Upper lobe of right lung (tissue), 1 donor: ENCODE results near the gene INHBC. TPM values are rescaled to one million over a fixed set of nuclear protein-coding genes. Genes with fewer than 3 reads are reported as not detected.

Source experiments
- ATAC-seq: fragments of 200-7000 bp; cut with Tn5 transposase; one replicate; pipeline ENCODE4 v1.9.1; 2020; ENCODE audit warnings: mild to moderate bottlenecking, moderate library complexity
- DNase-seq: peaks from one replicate; pipeline ENCODE4 v3.0.0-alpha.2; 2020
- H3K27ac ChIP-seq: fragments of 200-600 bp; one replicate; pipeline ENCODE4 v1.8.0; 2022
- H3K27me3 ChIP-seq: fragments of 200-600 bp; one replicate; pipeline ENCODE4 v1.8.0; 2022; ENCODE audit warnings: mild to moderate bottlenecking
- H3K36me3 ChIP-seq: fragments of 200-600 bp; one replicate; pipeline ENCODE4 v1.8.0; 2022
- H3K4me1 ChIP-seq: fragments of 200-600 bp; one replicate; pipeline ENCODE4 v1.8.0; 2022
- H3K4me3 ChIP-seq: fragments of 200-600 bp; one replicate; pipeline ENCODE4 v1.8.0; 2022; ENCODE audit warnings: mild to moderate bottlenecking
- H3K9me3 ChIP-seq: fragments of 200-600 bp; one replicate; pipeline ENCODE4 v1.8.0; 2022
- intact Hi-C: fragments of 100-400 bp; cut with DNase I; formaldehyde crosslinking; loops from one replicate; pipeline ENCODE4 v1.11.0; 2022
- long read RNA-seq: library from polyadenylated mRNA; unstranded; transcript quantifications from one replicate; pipeline ENCODE4 v2.0.0, GENCODE V29; 2021
- total RNA-seq: library from RNA; stranded (reverse); fragmentation: NEBNext Ultra II Directional; extraction: Animal tissue kit (Norgen Biotek cat#: 25700); gene quantifications from one replicate; pipeline ENCODE4 v1.2.1, GENCODE V29; 2021
- TF ChIP-seq, protein P1 (sequence below): fragments of 200-600 bp; IDR thresholded peaks from one replicate; pipeline ENCODE4 v1.8.0; 2022; ENCODE audit warnings: antibody characterized with exemption
- donor health status: DM: no; HTN: yes; CAD: no; lungs with severe emphysema.

The INHBC gene, protein sequence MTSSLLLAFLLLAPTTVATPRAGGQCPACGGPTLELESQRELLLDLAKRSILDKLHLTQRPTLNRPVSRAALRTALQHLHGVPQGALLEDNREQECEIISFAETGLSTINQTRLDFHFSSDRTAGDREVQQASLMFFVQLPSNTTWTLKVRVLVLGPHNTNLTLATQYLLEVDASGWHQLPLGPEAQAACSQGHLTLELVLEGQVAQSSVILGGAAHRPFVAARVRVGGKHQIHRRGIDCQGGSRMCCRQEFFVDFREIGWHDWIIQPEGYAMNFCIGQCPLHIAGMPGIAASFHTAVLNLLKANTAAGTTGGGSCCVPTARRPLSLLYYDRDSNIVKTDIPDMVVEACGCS
- total RNA-seq = not detected
- long read RNA-seq = 0 reads

DNA sequence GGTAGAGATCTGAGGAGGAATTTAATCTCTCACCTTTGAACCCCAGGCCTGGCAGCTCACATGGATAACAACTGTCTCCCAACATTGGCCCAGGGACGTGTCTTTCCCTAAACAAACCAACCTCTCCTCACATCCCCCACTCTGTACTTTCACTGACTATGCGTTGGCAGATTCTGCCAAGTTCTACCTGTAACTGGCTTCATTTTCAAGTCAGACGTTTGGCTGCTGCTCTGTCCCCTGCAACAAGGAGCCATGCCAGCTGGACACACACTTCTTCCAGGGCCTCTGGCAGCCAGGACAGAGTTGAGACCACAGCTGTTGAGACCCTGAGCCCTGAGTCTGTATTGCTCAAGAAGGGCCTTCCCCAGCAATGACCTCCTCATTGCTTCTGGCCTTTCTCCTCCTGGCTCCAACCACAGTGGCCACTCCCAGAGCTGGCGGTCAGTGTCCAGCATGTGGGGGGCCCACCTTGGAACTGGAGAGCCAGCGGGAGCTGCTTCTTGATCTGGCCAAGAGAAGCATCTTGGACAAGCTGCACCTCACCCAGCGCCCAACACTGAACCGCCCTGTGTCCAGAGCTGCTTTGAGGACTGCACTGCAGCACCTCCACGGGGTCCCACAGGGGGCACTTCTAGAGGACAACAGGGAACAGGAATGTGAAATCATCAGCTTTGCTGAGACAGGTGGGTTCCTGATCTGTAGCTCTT, at the start of gene INHBC:
INHBC (plus strand) TSS at position 268 of the 707 bp plus-strand sequence; CDS start at position 371, 103 bp downstream.
- DNase-seq (no peak), ATAC-seq (no peak)
- peaks cover 6% of the 10 kb centered on the region for H3K4me1 ChIP-seq
- H3K9me3 ChIP-seq = no peaks in the 10 kb centered on the region
- no peaks in the 10 kb centered on the region for H3K27me3 ChIP-seq
- H3K27ac ChIP-seq = no peak within 1 kb of the TSS
- intact Hi-C loops = no loop called here
- no peaks in the 10 kb centered on the region for H3K36me3 ChIP-seq
- TF ChIP-seq, protein P1, sequence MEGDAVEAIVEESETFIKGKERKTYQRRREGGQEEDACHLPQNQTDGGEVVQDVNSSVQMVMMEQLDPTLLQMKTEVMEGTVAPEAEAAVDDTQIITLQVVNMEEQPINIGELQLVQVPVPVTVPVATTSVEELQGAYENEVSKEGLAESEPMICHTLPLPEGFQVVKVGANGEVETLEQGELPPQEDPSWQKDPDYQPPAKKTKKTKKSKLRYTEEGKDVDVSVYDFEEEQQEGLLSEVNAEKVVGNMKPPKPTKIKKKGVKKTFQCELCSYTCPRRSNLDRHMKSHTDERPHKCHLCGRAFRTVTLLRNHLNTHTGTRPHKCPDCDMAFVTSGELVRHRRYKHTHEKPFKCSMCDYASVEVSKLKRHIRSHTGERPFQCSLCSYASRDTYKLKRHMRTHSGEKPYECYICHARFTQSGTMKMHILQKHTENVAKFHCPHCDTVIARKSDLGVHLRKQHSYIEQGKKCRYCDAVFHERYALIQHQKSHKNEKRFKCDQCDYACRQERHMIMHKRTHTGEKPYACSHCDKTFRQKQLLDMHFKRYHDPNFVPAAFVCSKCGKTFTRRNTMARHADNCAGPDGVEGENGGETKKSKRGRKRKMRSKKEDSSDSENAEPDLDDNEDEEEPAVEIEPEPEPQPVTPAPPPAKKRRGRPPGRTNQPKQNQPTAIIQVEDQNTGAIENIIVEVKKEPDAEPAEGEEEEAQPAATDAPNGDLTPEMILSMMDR = no peak
- no peak within 1 kb of the TSS for H3K4me3 ChIP-seq

DNA sequence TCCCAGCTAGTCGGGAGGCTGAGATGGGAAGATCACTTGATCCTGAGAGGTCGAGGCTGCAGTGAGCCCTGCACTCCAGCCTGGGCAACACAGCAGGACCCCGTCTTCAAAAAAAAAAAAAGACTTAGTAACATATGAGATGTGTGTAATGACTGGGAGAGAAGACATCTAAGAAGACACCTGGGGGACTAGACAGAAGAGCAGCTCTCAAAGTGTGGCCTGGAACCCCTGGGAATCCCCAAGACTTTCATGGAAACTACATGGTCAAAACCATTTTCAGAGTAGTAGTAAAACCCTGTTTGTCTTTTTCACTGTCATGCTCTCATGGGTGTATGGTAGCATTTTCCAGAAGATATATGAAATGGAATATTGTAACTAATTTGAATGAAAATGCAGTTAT, 49.0 kb upstream of the INHBC start:
- TF ChIP-seq, protein P1 = no peak
- Histone ChIP-seq H3K27me3 (no peaks in the 10 kb centered on the region), H3K36me3 (peaks cover 6% of the 10 kb centered on the region), H3K9me3 (no peaks in the 10 kb centered on the region), H3K27ac (no peak overlapping the region), H3K4me1 (no peaks in the 10 kb centered on the region), H3K4me3 (no peak overlapping the region)
- no peak for DNase-seq
- no peak for ATAC-seq
- intact Hi-C loops = no loop called here

DNA sequence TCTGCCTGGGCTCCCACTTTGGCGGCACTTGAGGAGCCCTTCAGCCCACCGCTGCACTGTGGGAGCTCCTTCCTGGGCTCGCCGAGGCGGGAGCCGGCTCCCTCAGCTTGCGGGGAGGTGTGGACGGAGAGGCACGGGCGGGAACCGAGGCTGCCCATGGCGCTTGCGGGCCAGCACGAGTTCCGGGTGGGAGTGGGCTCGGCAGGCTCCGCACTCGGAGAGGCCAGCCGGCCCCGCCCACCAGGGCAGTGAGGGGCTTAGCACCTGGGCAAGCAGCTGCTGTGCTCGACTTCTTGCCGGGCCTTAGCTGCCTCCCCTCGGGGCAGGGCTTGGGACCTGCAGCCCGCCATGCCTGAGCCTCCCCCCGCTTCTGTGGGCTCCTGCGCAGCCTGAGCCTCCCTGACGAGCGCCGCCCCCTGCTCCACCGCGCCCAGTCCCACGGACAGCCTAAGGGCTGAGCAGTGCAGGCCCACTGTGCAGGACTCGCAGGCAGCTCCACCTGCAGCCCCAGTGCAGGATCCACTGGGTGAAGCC, 48.3 kb upstream of the INHBC start:
- H3K4me1 ChIP-seq = no peaks in the 10 kb centered on the region
- H3K4me3 ChIP-seq = no peak overlapping the region
- no peak overlapping the region for H3K27ac ChIP-seq
- ATAC-seq = no peak
- DNase-seq = no peak
- peaks cover 13% of the 10 kb centered on the region for H3K36me3 ChIP-seq
- TF ChIP-seq, protein P1 = no peak
- no peaks in the 10 kb centered on the region for H3K27me3 ChIP-seq
- intact Hi-C loops = no loop called here
- no peaks in the 10 kb centered on the region for H3K9me3 ChIP-seq

DNA sequence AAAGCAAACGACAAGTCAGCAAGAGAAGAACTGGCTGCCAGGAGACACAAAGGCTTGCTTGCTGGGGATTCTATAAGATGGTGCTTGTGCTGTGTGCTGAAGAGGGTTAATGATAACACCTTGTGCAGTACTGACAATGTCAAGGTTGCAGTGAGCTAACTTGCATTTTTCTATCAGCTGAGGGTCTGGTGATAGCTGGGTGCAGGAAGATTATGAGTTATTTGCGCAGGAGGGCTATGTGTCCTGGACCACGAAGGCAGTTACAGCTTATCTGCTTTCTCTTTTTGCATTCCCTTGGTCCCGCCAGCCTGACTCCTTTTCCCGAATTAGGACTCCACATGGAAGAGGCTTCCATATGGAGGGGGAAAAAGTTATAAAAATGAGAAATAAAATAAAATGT, 46.2 kb upstream of the INHBC start:
- TF ChIP-seq, protein P1 = no peak
- Histone ChIP-seq H3K4me1 (no peaks in the 10 kb centered on the region), H3K27me3 (no peaks in the 10 kb centered on the region), H3K27ac (no peak overlapping the region), H3K36me3 (peaks cover 11% of the 10 kb centered on the region), H3K9me3 (no peaks in the 10 kb centered on the region), H3K4me3 (no peak overlapping the region)
- ATAC-seq (no peak), DNase-seq (no peak)
- intact Hi-C loops = no loop called here

DNA sequence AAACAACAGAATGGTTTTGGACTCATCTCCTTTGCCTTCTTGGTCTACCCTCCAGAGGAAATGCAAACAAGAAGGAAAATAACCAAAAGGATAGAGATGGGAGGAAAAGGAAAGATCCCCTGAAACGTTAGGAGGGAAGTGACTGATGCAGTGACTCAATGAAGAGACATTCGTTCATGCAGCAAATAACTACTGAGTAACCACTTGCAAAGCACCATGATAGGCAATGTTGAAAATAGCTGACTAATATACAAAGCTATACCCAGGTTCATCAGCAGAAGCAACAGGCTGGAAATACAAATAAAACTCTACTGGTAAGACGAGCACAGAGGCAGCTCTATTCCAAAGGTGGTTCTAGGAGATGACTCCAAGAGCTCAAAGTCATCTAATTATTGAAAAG, 45.6 kb upstream of the INHBC start:
- Histone ChIP-seq H3K27ac (no peak overlapping the region), H3K27me3 (no peaks in the 10 kb centered on the region), H3K9me3 (no peaks in the 10 kb centered on the region), H3K4me3 (no peak overlapping the region), H3K36me3 (peaks cover 12% of the 10 kb centered on the region), H3K4me1 (no peaks in the 10 kb centered on the region)
- TF ChIP-seq, protein P1 = no peak
- ATAC-seq = no peak
- intact Hi-C loops = no loop called here
- no peak for DNase-seq
